Fibroblast of pulmonary artery (primary cell): Measurements from ENCODE around the gene S100A7.

Experiments used
- DNase-seq: peaks from one replicate; pipeline ENCODE4 v3.0.0-alpha.2; 2010; ENCODE audit warnings: low read depth
- H3K4me3 ChIP-seq: replicated peaks from 2 replicates; pipeline ENCODE4 v1.5.1; 2011; ENCODE audit warnings: low read depth, mild to moderate bottlenecking, control low read depth, low read length, moderate library complexity
- CTCF ChIP-seq: IDR thresholded peaks from 2 replicates; pipeline ENCODE4 v1.5.1; 2011; ENCODE audit warnings: mild to moderate bottlenecking, control low read depth, low read length, inconsistent platforms; ENCODE audit errors: missing control alignments

S100A7 gene

GRCh38 chr1:153431427-153431826, 29.0 kb downstream of the S100A7 start:
- no peak for DNase-seq

DNA sequence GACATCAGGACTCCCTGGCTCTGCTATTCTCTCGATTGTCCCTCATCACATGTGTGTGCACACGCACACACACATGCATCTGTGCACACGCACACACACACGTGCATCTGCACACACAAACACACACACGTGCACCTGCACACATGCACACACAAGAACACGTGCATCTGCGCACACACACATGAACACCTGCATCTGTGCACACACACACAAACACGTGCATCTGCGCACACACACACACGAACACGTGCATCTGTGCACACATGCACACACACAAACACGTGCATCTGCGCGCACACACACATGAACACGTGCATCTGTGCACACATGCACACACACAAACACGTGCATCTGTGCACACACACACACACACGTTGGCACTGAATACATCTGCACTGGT, 29.4 kb downstream of the S100A7 start:
- no peak for DNase-seq
- H3K4me3 ChIP-seq, result no peak overlapping the region
- no peak for TF ChIP-seq CTCF

More at GRCh38 chr1:153431427-153431826, 29.0 kb downstream of the S100A7 start:
- H3K4me3 ChIP-seq, result no peak overlapping the region
- TF ChIP-seq CTCF, result no peak

GRCh38 chr1:153430561-153430960, 29.9 kb downstream of the S100A7 start:
- no peak for DNase-seq
- no peak for TF ChIP-seq CTCF
- H3K4me3 ChIP-seq, result no peak overlapping the region

DNA sequence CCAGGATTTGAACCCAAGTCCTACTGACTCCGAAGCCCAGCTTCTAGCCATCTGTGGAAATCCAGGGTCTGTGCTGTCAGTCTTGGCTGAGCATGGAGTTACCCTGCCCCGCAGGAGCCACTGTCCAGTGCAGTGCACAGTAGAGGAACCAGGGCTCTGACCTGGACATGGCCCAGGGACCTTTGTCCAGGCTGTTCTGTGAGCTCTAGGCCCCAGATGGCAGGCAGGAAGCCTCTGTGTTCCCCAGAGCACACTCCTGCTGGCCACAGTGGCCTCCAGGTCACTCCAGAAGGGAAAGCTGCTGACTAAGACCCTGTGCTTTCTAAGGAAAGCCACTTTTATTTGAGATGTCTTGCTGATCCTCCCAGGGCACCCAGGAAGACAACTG, 30.3 kb downstream of the S100A7 start:
- no peak for TF ChIP-seq CTCF
- no peak overlapping the region for H3K4me3 ChIP-seq
- DNase-seq, result no peak

DNA sequence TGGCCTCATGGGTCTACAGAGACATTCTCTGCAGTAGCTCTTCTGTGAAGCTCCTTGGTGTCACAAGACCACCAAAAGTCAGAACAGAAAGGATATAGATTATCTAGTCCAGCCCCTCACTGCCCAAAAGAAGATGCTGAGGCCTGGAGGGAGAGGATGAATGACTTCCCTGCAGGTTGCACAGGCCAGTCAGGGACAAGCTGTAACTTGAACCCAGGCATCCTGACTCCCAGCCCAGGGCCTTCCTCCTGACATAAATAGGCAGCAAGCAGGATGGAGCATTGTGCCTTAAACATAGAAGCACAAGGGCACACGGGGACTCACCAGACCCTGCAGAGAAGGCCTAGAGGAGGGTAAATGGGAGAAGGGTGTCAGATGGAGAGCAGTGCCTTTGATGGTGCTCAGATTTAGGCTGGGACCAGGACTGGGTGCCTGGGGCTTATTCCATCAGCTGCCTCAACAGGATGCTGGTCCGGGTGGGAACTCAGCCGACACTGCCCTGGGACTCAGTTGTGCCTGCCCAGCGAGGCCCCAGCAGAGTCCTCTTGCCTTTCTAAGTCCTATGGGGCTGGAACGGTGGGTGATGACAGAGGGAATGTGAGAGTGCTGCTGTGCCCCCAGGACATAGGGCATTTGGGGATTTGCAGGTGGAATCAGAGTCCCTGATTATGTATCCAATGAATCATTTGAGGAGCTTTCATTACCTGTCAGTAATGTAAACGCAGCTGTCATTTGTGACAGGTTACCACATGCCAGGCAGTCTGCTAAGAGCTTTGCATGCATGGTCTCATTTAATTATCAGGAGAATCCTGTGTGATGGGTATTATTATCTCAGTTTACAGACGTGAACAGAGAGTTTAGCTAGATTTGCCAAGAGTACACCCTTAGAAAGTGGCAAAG, 30.9 kb downstream of the S100A7 start:
- no peak overlapping the region for H3K4me3 ChIP-seq
- TF ChIP-seq CTCF, result no peak
- no peak for DNase-seq

DNA sequence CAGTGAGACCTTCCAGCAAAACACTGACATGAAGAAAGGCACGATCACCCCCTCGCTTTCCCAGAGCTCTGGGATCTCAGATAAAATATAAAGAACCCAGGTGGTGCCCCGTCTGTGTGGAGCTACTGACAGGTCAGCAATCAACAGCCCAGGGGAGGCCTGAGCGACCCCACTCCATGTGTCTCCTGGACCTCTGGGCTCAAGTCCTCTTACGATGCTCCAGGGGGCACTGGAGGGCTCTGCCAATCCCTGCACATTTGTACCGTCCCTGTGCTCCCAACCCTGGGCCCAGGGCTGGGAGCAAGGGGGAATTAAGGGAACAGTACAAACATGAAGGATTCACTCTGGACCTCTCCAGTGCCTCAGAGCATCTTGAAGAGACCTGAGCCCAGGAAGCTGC, 31.7 kb downstream of the S100A7 start:
- TF ChIP-seq CTCF, result no peak
- DNase-seq, result no peak

More for the DNA sequence above, 31.7 kb downstream of the S100A7 start:
- H3K4me3 ChIP-seq, result no peak overlapping the region
